ENCODE measurements around the gene DOCK6.
A peak's percentile ranks its signal among the peaks of the same experiment; 100 is the strongest.

DOCK6 gene

DNA sequence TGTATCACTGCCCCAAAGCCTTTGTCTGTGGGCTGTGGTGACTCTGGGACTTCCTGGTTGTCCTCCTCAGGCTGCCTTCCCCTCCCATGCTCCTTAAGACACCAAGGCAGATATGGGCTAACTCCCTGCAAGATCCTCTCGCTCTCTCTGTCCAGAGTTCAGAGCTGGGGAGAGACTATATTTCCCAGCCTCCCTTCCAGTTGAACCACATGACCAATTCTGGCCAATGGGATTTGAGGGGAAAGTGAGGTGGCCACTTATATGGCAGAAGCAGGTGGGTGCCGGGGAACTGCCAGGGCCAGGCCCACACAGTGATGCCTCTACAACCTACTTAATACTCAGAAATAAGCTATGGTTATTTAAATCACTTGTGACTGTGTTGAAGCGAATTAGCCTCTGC lies 39.1 kb downstream of the DOCK6 start:
- no peak for DNase-seq (ENCODE audit: low spot score)

DNA sequence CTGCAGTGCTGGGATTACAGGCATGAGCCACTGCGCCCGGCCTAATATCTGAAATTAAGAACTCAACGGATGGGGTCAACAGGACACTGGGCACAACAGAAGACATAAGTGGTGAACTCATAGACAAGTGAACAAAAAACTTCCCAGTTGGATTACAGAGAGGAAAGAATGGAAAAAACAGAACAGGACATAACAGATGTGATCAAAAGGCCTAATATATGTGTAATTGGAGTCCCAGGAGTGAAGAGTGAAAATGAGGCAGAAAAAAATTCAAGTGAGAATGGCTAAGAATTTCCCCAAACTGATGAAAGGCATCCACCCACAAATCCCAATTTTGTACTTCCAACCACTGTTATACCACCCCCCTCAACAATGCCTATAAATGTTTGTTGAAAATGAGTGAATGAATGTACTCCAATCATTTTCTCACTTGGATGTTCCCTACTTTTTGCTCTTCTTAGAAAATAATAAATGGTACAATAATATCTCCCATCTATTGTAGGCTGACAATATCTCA lies 41.2 kb downstream of the DOCK6 start:
- no peak for DNase-seq (ENCODE audit: low spot score)

GRCh38 chr19:11214387-11214786 lies 47.9 kb downstream of the DOCK6 start:
- no peak for DNase-seq (ENCODE audit: low spot score)

DNA sequence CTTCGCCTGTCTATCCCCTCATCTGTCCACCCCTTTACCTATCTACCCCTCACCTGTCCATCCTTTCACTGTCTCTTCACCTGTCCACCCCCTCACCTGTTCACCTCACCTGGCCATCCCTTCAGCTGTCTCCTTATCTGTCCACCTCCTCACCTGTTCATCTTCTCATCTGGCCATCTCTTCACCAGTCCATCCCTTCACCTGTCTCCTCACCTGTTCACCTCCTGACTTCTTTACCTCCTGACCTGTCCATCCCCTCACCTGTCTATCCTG lies 51.7 kb downstream of the DOCK6 start:
- DNase-seq (ENCODE audit: low spot score) = no peak

DNA sequence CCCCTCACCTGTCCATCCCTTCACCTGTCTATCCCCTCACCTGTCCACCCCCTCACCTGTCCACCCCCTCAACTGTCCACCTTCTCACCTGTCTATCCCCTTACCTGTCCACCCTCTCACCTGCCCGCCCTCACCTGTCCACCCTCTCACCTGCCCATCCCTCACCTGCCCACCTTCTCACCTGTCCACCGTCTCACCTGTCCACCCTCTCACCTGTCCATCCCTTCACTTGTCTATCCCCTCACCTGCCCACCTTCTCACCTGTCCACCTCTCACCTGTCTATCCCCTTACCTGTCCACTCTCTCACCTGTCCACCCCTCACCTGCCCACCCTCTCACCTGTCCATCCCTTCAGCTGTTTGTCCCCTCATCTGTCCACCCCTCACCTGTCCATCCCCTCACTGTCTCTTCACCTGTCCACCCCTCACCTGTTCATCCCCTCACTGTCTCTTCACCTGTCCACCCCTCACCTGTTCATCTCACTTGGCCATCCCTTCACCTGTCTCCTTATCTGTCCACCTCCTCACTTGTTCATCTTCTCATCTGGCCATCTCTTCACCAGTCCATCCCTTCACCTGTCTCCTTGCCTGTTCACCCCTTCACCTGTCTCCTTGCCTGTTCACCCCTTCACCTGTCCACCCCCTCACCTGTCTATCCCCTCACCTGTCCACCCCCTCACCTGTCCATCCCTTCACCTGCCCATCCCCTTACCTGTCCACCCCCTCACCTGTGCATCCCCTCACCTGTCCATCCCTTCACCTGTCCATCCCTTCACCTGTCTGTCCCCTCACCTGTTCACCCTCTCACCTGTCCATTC lies 52.3 kb downstream of the DOCK6 start:
- DNase-seq (ENCODE audit: low spot score) = no peak

GRCh38 chr19:11208561-11209471 lies 53.5 kb downstream of the DOCK6 start:
- no peak for DNase-seq (ENCODE audit: low spot score)

DNA sequence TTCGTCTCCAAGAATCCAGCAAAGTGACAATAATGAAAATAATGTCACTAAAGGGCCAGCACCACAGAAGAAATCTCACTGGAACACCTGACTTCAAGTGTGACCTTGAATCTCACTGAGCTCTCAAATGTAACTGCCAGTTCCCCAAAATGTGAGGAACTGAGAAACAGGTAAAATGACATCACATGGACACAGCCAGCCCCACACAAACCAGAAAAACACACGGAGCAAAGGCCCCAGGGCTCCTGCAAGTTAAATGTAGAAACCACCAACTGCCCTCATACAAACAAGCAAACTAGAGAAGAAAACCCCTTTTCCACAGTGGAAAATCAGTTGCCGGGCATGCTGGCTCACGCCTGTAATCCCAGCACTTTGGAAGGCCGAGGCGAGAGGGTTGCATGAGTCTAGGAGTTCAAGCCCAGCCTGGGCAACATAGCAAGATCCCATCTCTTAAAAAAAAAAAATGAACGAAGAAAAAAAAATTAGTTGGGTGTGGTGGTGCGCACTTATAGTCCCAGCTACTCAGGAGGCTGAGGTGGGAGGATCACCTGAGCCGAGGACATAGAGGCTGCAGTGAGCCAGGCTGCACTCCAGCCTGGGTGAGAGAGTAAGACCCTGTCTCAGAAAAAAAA lies 56.3 kb downstream of the DOCK6 start:
- no peak for DNase-seq (ENCODE audit: low spot score)

DNA sequence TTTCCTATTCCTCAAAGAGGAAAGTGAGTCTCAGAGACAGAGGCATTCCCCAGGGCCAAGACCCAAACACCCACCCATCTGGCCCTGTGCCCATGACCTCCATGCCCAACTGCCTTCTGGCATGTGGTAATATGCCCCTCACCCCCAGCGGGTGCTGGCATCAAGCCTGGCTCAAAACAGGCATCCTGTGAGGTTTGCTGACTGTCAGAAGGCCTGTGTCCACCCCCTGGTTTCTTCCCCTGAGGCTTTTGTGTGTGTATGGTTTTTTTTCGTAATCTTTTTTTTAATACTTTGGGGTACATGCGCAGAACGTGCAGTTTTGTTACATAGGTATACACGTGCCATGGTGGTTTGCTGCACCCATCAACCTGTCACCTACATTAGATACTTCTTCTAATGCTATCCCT lies 57.4 kb downstream of the DOCK6 start:
- DNase-seq (ENCODE audit: low spot score) = no peak

GRCh38 chr19:11204076-11204602 lies 58.2 kb downstream of the DOCK6 start:
- DNase-seq (ENCODE audit: low spot score) = no peak

DNA sequence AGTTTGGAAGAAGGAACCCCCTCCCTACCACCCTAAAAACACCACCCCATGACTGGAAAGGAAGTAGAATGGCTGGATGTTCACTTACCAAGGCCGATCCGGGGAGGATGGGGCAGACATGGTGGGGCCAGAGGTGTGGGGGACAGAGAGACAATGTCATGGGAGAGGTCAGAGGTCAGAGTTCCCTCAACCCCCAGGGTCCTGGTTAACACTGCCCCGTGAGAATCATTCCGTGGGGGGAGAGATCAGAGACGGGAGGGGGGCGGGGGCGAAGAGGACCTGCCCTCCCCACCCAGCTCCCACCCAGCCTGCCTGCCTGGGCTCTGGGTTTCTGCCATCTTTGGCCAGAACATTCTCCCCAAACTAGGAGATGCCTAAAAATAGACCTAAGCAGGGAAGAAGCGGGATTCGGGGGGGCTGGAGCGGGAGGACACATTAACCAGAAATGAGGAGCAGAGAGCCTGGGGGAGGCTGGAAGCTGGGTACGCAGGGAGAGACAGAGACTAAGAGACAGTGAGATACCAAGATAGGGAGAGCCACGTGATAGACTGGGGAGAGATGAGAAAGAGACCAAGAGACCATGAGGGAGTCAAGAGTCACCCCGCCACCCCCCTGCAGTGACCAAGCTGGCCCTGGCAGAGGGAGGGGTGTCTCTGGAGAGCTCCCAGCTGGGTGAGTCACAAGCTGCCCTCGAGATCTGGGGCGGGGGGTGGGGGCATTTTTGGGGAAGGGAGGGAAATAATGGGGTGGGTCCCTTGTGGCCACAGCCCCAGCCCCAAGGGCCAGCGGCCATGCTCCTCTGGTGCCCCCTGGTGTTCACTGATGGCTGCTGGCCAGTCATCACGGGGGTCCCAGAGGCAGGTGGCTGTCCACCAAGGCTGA lies 58.9 kb downstream of the DOCK6 start:
- DNase-seq (ENCODE audit: low spot score) = peak; percentile 47

- DNase-seq (ENCODE audit: low spot score) = no peak
These were observed 59.7 kb downstream of the DOCK6 start for GRCh38 chr19:11202488-11203193.

GRCh38 chr19:11201791-11202190 lies 60.5 kb downstream of the DOCK6 start:
- no peak for DNase-seq (ENCODE audit: low spot score)

- DNase-seq (ENCODE audit: low spot score) = no peak
These were observed 61.4 kb downstream of the DOCK6 start for GRCh38 chr19:11200931-11201330.

- DNase-seq (ENCODE audit: low spot score) = no peak
These were observed 62.2 kb downstream of the DOCK6 start for GRCh38 chr19:11200015-11200574.

GRCh38 chr19:11199517-11199916 lies 62.8 kb downstream of the DOCK6 start:
- no peak for DNase-seq (ENCODE audit: low spot score)

GRCh38 chr19:11198769-11199424 lies 63.4 kb downstream of the DOCK6 start:
- no peak for DNase-seq (ENCODE audit: low spot score)

- DNase-seq (ENCODE audit: low spot score) = no peak
These were observed 64.2 kb downstream of the DOCK6 start for GRCh38 chr19:11198175-11198534.

DNA sequence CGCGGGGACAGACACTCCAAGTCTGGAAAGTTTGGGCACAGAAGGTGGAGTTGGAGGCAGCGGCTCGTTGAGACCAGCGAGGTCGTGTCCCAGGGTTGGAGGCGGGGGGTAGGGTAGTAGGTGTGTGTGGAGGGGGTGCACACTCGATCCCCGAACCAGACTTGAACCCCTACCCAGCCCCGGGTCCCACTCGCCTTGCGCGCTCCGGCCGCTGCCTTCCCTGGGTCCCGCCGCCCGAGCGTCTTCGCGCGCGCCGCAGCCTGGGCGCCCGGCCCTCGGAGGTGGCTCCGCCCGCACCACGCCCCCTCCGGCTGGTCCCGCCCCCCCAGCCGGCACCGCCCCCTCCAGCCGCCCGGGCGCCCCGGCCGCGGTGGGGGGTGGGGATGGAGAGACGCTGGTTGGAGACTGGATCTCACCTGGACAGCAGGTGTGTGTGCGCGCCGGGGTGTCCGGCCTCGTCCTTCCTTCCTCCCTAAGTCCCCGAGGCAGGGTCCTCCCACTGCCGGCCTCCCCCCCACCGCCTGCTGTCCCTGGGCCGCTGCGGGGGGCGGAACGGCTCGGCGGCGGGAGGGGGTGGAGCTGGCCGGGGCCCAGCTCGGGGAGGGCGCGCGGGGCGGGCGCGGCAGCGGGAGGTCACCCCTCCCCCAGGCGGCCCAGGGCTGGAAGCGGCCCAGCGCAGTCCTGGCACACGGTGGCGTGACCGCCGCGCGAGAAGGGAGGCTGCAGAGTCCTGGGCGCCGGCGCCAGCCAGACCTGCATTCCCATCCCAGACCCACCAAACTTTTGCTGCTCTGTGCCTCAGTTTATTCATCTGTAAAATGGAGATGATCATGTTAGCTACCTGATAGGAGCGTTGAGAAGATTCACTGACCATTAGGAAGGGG lies 64.8 kb downstream of the DOCK6 start, which contains the start of gene KANK2:
Gene KANK2, minus strand, starts transcription at position 255 of the 884 bp plus-strand sequence. CDS start 3,034 bp downstream, outside the sequence.
- DNase-seq (ENCODE audit: low spot score) = peak; percentile 68
